HUES48 (cell line): Measurements from ENCODE around the gene SUN2.

Source experiments
- H3K27ac ChIP-seq: one replicate; pipeline ENCODE4 v1.7.0; 2013; ENCODE audit warnings: low read depth, low read length, inconsistent platforms
- H3K27me3 ChIP-seq: 2 replicates; pipeline ENCODE4 v1.6.1; 2013; ENCODE audit warnings: mild to moderate bottlenecking, low read length; ENCODE audit not compliant: control insufficient read depth, insufficient read depth
- H3K36me3 ChIP-seq: 2 replicates; pipeline ENCODE4 v1.6.1; 2013; ENCODE audit warnings: low read length; ENCODE audit not compliant: control insufficient read depth, insufficient read depth
- H3K4me1 ChIP-seq: 2 replicates; pipeline ENCODE4 v1.6.1; 2013; ENCODE audit warnings: mild to moderate bottlenecking, low read length; ENCODE audit not compliant: control insufficient read depth, insufficient read depth
- H3K4me3 ChIP-seq: 2 replicates; pipeline ENCODE4 v1.5.1; 2013; ENCODE audit warnings: mild to moderate bottlenecking, low read depth, low read length
- H3K9ac ChIP-seq: 2 replicates; pipeline ENCODE4 v1.6.1; 2013; ENCODE audit warnings: mild to moderate bottlenecking, low read depth, low read length, moderate library complexity
- H3K9me3 ChIP-seq: 2 replicates; pipeline ENCODE4 v1.6.1; 2013; ENCODE audit warnings: low read length; ENCODE audit not compliant: control insufficient read depth, insufficient read depth

Gene SUN2

GRCh38 chr22:38732251-38732815 lies 23.5 kb downstream of the SUN2 start:
- no peaks in the 10 kb centered on the region for H3K4me1 ChIP-seq
- no peak overlapping the region for H3K9ac ChIP-seq
- H3K27ac ChIP-seq: no peak overlapping the region
- H3K36me3 ChIP-seq: peaks cover 78% of the 10 kb centered on the region
- H3K4me3 ChIP-seq: no peak overlapping the region
- H3K27me3 ChIP-seq: no peaks in the 10 kb centered on the region
- H3K9me3 ChIP-seq: no peaks in the 10 kb centered on the region

GRCh38 chr22:38731703-38732161 lies 24.1 kb downstream of the SUN2 start:
- Histone ChIP-seq H3K27ac (no peak overlapping the region), H3K9me3 (no peaks in the 10 kb centered on the region), H3K9ac (no peak overlapping the region), H3K4me3 (no peak overlapping the region), H3K36me3 (peaks cover 82% of the 10 kb centered on the region), H3K27me3 (no peaks in the 10 kb centered on the region), H3K4me1 (no peaks in the 10 kb centered on the region)

GRCh38 chr22:38730411-38730871 lies 25.4 kb downstream of the SUN2 start:
- Histone ChIP-seq H3K36me3 (peaks cover 90% of the 10 kb centered on the region), H3K9me3 (no peaks in the 10 kb centered on the region), H3K9ac (no peak overlapping the region), H3K4me3 (no peak overlapping the region), H3K4me1 (no peaks in the 10 kb centered on the region), H3K27ac (no peak overlapping the region), H3K27me3 (no peaks in the 10 kb centered on the region)

GRCh38 chr22:38729946-38730345 lies 25.9 kb downstream of the SUN2 start:
- Histone ChIP-seq H3K4me3 (no peak overlapping the region), H3K9me3 (no peaks in the 10 kb centered on the region), H3K27ac (no peak overlapping the region), H3K36me3 (peaks cover 95% of the 10 kb centered on the region), H3K9ac (no peak overlapping the region), H3K4me1 (no peaks in the 10 kb centered on the region), H3K27me3 (no peaks in the 10 kb centered on the region)

DNA sequence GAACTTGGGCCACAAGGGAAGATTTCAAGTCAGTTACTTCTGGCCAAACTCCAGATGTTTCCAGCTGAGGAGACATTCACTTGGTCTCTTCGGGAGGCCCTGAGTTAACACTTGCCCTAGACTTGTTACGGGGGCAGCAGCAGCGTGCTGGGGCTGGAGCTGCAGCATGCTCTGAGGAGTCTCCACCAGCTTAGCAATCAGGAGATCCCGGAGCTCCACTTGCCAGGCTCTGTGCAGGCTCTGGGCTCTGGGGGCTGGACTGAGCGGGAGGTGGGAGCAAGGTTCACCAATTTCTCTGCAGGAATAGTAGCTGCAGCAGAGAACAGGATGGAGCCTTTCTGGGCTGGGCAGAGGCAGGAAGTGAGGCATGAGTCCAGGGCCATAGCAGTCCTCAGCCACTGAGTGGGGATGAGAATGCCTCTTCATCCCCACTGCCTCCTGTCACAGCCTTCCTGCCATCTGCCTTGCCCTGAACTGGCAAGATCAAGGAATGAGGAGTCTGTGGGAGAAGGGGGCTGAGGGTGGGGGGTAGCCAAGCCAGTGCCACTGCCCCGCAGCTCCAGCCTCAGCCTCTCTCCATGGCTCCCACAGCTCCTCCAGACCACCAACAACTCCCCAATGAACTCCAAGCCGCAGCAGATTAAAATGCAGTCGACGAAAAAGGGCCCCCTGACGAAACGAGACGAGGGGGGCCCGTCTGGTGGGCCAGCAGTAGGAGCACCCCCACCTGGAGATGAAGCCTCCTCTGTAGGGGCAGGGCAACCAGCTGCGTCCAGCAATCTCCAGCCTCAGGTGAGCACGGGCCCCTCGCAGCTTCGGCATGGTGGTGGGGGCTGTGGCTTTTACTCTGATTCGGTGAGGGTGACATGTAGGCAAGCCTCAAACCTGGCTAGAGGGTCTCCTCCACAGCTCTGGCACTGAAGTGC lies 26.7 kb downstream of the SUN2 start:
- Histone ChIP-seq H3K27ac (no peak overlapping the region), H3K36me3 (peaks cover 96% of the 10 kb centered on the region), H3K9ac (no peak overlapping the region)

GRCh38 chr22:38727530-38728451 lies 28.0 kb downstream of the SUN2 start:
- H3K27me3 ChIP-seq: no peaks in the 10 kb centered on the region
- H3K9ac ChIP-seq: no peak overlapping the region
- no peaks in the 10 kb centered on the region for H3K4me1 ChIP-seq
- peaks cover 96% of the 10 kb centered on the region for H3K36me3 ChIP-seq
- H3K9me3 ChIP-seq: no peaks in the 10 kb centered on the region
- no peak overlapping the region for H3K27ac ChIP-seq
- H3K4me3 ChIP-seq: no peak overlapping the region

More for the DNA sequence above, 26.7 kb downstream of the SUN2 start:
- no peak overlapping the region for H3K4me3 ChIP-seq
- H3K27me3 ChIP-seq: no peaks in the 10 kb centered on the region
- no peaks in the 10 kb centered on the region for H3K9me3 ChIP-seq
- no peaks in the 10 kb centered on the region for H3K4me1 ChIP-seq

DNA sequence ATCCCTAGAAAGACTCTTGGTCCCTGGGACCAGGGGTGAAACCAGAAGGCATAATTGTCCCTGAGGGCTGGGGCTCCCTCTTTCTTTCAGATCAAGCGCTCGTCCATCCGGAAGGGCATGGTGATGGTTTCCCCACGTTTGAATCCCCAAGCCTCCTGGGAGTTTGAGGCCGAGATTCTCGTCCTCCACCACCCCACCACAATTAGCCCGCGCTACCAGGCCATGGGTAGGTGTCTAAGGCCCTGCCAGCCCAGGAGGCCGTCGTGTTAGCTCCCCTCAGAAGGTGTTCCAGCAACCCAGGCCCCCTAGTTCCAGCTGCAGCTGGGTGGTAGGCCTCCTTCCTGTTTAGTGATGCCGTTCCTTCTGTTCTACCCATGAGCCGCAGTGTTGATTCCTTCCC lies 28.7 kb downstream of the SUN2 start:
- Histone ChIP-seq H3K27me3 (no peaks in the 10 kb centered on the region), H3K36me3 (peaks cover 99% of the 10 kb centered on the region), H3K4me3 (no peak overlapping the region), H3K4me1 (no peaks in the 10 kb centered on the region), H3K27ac (no peak overlapping the region), H3K9me3 (no peaks in the 10 kb centered on the region), H3K9ac (no peak overlapping the region)

DNA sequence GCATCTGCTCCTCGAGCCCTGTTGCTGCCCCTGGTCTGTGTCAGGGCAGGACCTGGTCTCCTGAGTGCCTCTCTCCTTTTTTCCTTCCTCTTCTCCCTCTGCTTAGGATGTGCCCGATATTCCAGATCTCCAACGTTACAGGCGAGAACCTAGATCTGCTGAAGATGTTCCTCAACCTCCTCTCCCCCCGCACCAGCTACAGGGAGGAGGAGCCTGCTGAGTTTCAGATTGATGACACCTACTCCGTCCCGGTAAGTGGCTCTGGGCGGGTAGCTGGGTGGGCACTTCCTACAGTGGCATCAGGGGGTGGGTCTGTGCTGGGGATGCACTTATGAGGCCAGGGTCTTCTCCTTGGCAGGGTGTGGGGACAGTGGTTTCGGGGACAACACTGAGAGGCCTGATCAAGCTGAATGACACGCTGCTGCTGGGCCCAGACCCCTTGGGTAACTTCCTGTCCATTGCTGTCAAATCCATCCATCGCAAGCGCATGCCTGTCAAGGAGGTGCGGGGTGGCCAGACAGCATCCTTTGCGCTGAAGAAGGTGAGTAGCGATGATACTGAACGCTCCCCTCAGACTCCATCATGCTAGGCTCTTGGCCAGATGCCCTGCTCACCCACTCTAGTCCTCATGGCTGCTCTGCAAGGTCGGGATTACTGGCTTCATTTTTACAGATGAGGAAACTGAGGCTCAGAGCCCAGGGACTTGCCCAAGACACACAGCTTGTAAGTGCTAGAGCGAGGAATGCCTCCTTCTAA lies 29.7 kb downstream of the SUN2 start:
- H3K4me1 ChIP-seq: no peaks in the 10 kb centered on the region
- no peak overlapping the region for H3K4me3 ChIP-seq
- no peaks in the 10 kb centered on the region for H3K9me3 ChIP-seq
- H3K27me3 ChIP-seq: no peaks in the 10 kb centered on the region
- H3K27ac ChIP-seq: no peak overlapping the region
- H3K36me3 ChIP-seq: peaks cover 100% of the 10 kb centered on the region
- no peak overlapping the region for H3K9ac ChIP-seq

GRCh38 chr22:38724926-38725571 lies 30.7 kb downstream of the SUN2 start:
- peaks cover 98% of the 10 kb centered on the region for H3K36me3 ChIP-seq
- H3K27me3 ChIP-seq: no peaks in the 10 kb centered on the region
- no peak overlapping the region for H3K4me3 ChIP-seq
- H3K9ac ChIP-seq: no peak overlapping the region
- H3K4me1 ChIP-seq: no peaks in the 10 kb centered on the region
- no peaks in the 10 kb centered on the region for H3K9me3 ChIP-seq
- no peak overlapping the region for H3K27ac ChIP-seq

- Histone ChIP-seq H3K9ac (no peak overlapping the region), H3K4me3 (no peak overlapping the region), H3K27me3 (no peaks in the 10 kb centered on the region), H3K4me1 (no peaks in the 10 kb centered on the region), H3K9me3 (no peaks in the 10 kb centered on the region), H3K27ac (no peak overlapping the region), H3K36me3 (peaks cover 94% of the 10 kb centered on the region)
These were observed 31.6 kb downstream of the SUN2 start for GRCh38 chr22:38724176-38724575.
